ENCODE measurements around the gene CACNA1F. TPM values are rescaled to one million over a fixed set of nuclear protein-coding genes. Genes with fewer than 3 reads are reported as not detected.

Gene CACNA1F
- total RNA-seq, 4 donors from 2014 or later = 0.21 to 0.40 (median 0.29) TPM; not detected in 1

DNA sequence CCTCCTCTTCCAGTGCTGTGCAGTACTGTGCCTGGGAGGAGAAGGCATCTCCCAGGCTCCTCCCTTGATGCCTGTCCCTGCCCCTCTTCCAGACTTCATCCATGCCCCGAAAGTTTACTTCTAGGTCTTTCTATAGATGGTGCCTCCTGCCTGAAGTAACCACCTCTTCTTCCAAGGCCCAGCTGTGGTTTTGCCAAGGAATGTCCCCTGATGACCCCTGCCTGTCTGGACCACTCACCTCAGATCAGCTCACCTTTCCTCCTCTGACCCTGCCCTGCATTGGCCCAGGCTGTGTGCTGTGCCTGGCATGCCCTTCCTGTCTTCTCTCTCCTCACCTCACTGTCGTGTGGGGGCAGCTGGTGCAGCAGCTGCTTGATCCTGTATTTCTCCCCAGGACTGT lies 53.8 kb downstream of the CACNA1F start:
- Histone ChIP-seq H3K4me3 (no peak overlapping the region), H3K9me3 (no peaks in the 10 kb centered on the region), H3K36me3 (peaks cover 25% of the 10 kb centered on the region), H3K27me3 (no peaks in the 10 kb centered on the region), H3K4me1 (peaks cover 26% of the 10 kb centered on the region), H3K27ac (no peak overlapping the region)
- peak in 1 of 2 donors; percentile 36 for DNase-seq (ENCODE audit: low spot score in 2 of 2)
- TF ChIP-seq POLR2A (IDR thresholded peaks at IDR 0.05) (no peak), POLR2AphosphoS5 (IDR thresholded peaks at IDR 0.05) (no peak), EP300 (IDR thresholded peaks at IDR 0.05) (no peak)
- TF ChIP-seq, protein P1, sequence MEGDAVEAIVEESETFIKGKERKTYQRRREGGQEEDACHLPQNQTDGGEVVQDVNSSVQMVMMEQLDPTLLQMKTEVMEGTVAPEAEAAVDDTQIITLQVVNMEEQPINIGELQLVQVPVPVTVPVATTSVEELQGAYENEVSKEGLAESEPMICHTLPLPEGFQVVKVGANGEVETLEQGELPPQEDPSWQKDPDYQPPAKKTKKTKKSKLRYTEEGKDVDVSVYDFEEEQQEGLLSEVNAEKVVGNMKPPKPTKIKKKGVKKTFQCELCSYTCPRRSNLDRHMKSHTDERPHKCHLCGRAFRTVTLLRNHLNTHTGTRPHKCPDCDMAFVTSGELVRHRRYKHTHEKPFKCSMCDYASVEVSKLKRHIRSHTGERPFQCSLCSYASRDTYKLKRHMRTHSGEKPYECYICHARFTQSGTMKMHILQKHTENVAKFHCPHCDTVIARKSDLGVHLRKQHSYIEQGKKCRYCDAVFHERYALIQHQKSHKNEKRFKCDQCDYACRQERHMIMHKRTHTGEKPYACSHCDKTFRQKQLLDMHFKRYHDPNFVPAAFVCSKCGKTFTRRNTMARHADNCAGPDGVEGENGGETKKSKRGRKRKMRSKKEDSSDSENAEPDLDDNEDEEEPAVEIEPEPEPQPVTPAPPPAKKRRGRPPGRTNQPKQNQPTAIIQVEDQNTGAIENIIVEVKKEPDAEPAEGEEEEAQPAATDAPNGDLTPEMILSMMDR (IDR thresholded peaks at IDR 0.05) = no peak
- 81% methylated on average over 2 of the region's 2 CpGs for WGBS

DNA sequence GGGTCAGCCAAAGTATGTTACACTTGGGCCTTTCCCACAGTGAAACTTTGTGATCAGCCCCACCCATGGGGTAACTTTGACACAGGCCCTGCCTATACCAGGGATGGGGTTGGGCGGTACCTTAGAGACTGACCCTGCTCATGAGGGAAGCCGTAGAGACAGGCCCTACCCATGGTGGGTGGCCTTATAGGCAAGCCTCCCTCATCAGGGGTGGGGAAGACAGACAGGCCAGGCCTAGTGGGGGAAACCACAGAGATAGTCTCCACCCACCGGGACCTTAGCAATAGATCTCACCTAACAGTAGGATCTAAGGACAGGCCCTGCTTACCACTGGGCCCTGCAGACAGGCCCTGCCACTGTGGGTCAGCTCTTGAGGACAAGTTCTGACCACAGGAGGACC lies 54.6 kb downstream of the CACNA1F start:
- Histone ChIP-seq H3K9me3 (no peaks in the 10 kb centered on the region), H3K27me3 (no peaks in the 10 kb centered on the region), H3K27ac (no peak overlapping the region), H3K4me1 (peaks cover 26% of the 10 kb centered on the region), H3K36me3 (peaks cover 25% of the 10 kb centered on the region), H3K4me3 (no peak overlapping the region)
- TF ChIP-seq, protein P1 (IDR thresholded peaks at IDR 0.05) = no peak
- TF ChIP-seq POLR2A (IDR thresholded peaks at IDR 0.05) (no peak), POLR2AphosphoS5 (IDR thresholded peaks at IDR 0.05) (no peak), EP300 (IDR thresholded peaks at IDR 0.05) (no peak)
- peak in 1 of 2 donors; percentile 27 for DNase-seq (ENCODE audit: low spot score in 2 of 2)
- WGBS = 93% methylated on average over 3 of the region's 3 CpGs

DNA sequence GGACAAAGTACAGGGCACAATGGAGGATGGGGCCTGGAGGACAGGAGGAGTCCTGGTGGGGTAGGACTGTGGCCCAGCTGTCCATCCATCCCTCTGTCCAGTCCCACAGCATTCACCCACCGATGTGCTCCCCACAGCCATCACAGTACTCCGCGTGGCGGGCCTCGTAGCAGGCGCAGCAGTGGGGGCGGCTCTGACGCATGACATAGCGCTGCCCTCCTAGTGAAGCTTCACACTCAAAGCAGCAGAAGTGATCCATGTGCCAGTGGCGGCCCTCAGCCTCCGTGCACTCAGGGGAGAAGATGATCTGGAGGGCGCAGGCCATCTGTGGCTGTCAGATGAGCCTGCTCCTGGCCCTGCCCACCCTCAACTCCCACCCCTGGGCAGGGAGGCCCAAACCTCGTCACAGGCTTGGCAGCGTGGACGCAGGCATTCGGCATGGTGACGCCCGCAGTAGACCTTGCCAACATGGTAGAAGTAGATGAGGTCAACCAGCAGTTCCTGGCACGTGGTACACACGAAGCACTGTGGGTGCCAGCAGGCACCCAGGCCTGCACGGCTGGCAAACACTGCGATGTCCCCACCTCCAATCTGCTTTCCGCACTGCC lies 55.2 kb downstream of the CACNA1F start:
- Histone ChIP-seq H3K9me3 (no peaks in the 10 kb centered on the region), H3K27me3 (no peaks in the 10 kb centered on the region), H3K27ac (peak overlapping the region; percentile 34), H3K4me1 (peaks cover 28% of the 10 kb centered on the region), H3K36me3 (peaks cover 25% of the 10 kb centered on the region), H3K4me3 (no peak overlapping the region)
- DNase-seq (ENCODE audit: low spot score in 2 of 2) = peak in 1 of 2 donors; percentile 52
- TF ChIP-seq EP300 (IDR thresholded peaks at IDR 0.05) (no peak), POLR2A (IDR thresholded peaks at IDR 0.05) (no peak), POLR2AphosphoS5 (IDR thresholded peaks at IDR 0.05) (no peak)
- TF ChIP-seq, protein P1 (IDR thresholded peaks at IDR 0.05) = no peak
- 71% methylated on average over 20 of the region's 23 CpGs for WGBS

DNA sequence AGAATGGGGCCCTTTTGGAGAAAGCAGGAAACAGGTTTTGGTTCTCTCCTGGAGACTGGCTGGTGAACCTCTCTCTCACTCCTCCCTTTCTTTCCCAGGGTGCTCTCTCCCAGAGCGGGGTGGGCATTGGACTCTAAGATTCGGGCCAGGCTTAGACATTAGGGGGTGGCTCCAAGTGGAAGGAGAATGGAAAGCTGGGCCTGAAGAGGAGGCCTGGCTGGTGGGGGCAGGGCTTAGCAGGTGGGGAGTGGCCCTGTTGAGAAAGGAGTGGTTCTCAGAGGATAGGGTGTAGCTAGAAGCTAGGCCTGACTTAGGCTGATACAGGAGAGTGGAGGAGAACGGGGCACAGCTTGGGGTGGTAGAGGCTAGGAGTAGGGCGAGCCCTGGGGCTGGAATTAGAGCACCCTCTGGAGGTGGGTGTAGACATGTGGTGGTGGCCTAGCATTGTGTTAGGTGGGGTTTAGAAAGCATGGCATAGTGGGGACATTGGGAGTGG lies 55.8 kb downstream of the CACNA1F start:
- Histone ChIP-seq H3K9me3 (no peaks in the 10 kb centered on the region), H3K4me1 (peaks cover 29% of the 10 kb centered on the region), H3K27me3 (no peaks in the 10 kb centered on the region), H3K4me3 (no peak overlapping the region), H3K36me3 (peaks cover 25% of the 10 kb centered on the region), H3K27ac (peak overlapping the region; percentile 59)
- 58% methylated on average over 4 of the region's 4 CpGs for WGBS
- DNase-seq (ENCODE audit: low spot score in 2 of 2) = no peak
- TF ChIP-seq, protein P1 (IDR thresholded peaks at IDR 0.05) = no peak
- TF ChIP-seq POLR2A (IDR thresholded peaks at IDR 0.05) (no peak), EP300 (IDR thresholded peaks at IDR 0.05) (no peak), POLR2AphosphoS5 (IDR thresholded peaks at IDR 0.05) (no peak)

DNA sequence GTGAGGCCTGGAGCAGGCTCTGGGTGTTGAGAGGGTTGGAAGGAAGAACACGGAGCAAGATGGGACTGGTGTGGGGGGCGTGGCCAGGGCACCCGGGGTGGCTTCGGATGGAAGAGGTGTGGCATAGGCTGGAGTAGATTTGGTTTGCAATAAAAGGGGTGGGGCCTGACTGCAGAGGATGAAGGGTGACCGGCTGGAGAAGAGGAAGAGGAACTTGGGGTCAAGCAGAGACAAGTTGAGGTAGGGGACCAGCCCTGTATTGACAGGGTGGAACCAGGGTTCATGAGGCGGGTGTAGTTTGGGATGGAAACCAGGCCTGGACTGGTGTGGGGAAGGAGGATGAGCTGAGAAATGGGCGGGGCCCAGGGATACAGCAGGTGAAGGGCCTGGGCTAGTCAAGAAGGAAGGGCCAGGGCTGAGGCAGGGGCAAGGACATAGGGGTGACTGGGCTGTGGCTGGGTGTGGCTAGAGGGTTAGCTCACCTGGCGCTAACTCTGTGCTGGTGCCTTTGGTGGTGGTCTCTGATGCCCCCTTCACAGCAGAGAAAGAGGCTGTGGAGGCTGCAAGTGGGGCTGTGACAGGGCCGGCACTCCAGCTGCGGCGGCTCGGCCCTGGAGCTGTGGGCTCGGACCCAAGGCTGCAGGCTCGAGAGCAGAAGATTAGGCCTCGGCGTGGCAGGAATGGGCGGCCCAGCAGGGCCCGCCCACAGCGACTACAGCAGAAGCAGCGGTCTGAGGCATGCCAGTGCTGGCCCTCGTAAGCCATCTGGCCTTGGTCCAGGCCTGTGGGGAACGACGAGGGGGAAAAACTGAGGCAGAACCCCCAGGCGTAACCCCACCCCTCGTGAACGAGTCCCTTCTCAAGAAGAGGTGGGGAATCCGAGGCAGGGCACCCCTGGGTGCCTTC lies 56.5 kb downstream of the CACNA1F start:
- 44% methylated on average over 17 of the region's 27 CpGs for WGBS
- Histone ChIP-seq H3K27me3 (no peaks in the 10 kb centered on the region), H3K4me3 (no peak overlapping the region), H3K27ac (peak overlapping the region; percentile 59), H3K9me3 (no peaks in the 10 kb centered on the region), H3K4me1 (peaks cover 30% of the 10 kb centered on the region), H3K36me3 (peaks cover 25% of the 10 kb centered on the region)
- DNase-seq (ENCODE audit: low spot score in 2 of 2) = peak in 1 of 2 donors; percentile 68
- TF ChIP-seq POLR2AphosphoS5 (IDR thresholded peaks at IDR 0.05) = no peak
- TF ChIP-seq, protein P1 (IDR thresholded peaks at IDR 0.05) = no peak
- TF ChIP-seq POLR2A (IDR thresholded peaks at IDR 0.05) = no peak
- TF ChIP-seq EP300 (IDR thresholded peaks at IDR 0.05) = no peak

All from suprapubic skin (tissue), 4 donors.